G401 (cell line): Measurements from ENCODE around the gene CACNG4. TPM values are rescaled to one million over a fixed set of nuclear protein-coding genes. Genes with fewer than 3 reads are reported as not detected.

Experiments used
- DNase-seq: peaks from one replicate; pipeline ENCODE4 v3.0.0-alpha.2; 2015; ENCODE audit warnings: low spot score
- in situ Hi-C: cut with HindIII; loops from 2 replicates; pipeline ENCODE4 v1.10.0; 2016; ENCODE audit warnings: low sequenced_read_pairs, mixed read lengths
- total RNA-seq: library from RNA; depleted of rRNA; stranded (reverse); fragments of >200 nt; shearing (Covaris generic); gene quantifications from 2 replicates; pipeline ENCODE4 v1.2.3, GENCODE V29; 2014; rRNA removed

CACNG4 gene
- total RNA-seq = 0.24 and 1.4 TPM in 2 replicates

DNA sequence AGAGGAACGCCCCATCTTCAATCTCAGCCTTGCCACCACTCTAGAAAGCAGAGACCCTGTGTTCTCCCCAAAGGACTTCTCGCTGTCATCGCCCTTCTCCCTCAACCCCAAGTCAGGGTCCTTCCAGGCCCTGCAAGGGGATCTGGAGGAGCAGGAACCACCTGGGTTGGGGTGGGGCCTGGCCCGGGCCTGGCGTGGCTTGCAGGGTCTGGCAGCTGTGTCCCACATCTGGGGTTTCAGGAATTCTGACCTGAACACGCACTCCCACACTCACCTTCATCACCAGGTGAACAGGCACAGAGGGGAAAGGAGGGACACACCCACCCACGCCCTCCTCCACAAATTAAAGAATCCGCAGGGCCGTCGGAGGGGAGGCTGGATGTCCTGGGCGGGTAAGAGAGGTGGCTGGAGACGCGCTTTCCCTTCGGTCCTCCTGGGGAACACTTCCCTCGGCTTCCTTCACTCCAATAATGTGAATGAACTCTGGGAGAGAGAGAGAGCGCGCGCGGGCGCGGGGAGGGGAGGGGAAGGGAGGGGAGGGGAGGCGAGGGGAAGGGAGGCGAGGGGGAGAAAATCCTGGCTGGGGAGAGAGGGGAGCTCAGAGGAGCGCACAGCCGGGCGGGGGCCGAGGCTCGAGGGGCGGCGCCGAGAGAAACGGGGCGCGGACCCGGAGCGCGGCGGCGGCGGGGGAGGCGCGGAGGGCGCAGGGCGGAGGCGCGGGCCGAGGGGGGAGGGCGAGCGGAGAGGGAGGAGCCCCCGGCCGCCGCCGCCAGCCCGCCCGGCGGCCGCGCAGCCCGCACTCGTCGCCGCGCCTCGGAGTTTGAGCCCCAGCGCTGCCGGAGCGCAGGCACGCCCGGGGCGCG lies at the start of gene CACNG4:
Gene CACNG4, plus strand, starts transcription at position 799 of the 863 bp plus-strand sequence. CDS start 205 bp downstream, outside the sequence.
- DNase-seq = no peak

DNA sequence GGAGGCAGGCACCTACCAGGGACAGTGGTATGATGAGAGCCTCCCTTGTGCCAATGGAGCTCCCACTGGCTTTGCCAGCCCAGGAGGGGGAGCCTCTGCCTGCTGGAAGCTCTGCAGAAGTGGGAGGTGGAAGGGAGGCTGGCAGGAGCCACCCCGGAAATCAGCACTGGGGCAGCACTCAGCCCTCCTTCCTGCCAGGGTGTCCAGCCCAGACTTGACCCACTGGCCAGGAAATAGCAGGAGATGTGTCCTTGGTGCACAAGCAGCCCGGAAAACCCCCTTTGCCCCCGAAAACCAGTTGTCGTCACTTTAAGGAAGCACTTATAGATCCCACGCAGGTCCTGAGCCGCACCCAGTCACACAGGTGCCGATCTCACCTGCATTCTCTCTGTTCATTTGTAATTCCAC lies 49.3 kb upstream of the CACNG4 start:
- no peak for DNase-seq
- in situ Hi-C loops = no loop called here

More for the DNA sequence above, at the start of gene CACNG4:
- in situ Hi-C loops = no loop called here

DNA sequence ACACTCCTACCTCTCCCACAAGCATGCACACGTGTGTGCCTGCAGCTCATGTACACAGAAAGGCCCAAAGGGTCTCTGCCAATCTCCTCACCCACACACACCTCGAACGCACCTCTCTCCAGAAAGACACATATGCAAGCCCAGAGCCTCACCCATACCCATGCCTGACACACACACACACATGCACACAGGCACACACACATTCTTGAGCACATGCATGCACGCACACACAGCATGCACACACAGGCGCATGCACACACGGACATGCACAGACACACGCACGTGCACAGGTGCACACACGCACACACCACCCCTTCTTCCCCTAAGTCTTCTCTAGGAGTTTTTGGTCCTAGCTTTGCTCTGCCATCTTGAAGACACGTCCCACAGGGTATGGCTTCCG lies 48.7 kb upstream of the CACNG4 start:
- in situ Hi-C loops = no loop called here
- DNase-seq = no peak

DNA sequence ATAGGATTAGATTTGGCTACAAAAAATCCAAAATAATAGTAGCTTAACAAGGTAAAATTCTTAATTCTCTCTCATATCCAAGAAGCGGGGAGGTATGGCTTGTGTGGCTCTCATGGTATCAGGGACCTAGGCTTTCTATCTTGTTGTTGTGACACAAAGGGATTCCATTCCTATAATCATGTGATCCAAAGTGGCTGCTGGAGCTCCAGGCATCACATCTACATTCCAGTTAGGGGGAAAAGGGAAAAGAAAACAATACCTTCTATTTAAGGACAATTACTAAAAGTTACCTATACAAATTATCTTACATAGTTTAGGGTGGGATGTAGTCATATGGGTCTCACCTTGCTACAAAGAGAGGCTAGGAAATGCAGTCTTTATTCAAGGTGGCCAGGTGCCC lies 47.6 kb upstream of the CACNG4 start:
- in situ Hi-C loops = no loop called here
- DNase-seq = no peak

DNA sequence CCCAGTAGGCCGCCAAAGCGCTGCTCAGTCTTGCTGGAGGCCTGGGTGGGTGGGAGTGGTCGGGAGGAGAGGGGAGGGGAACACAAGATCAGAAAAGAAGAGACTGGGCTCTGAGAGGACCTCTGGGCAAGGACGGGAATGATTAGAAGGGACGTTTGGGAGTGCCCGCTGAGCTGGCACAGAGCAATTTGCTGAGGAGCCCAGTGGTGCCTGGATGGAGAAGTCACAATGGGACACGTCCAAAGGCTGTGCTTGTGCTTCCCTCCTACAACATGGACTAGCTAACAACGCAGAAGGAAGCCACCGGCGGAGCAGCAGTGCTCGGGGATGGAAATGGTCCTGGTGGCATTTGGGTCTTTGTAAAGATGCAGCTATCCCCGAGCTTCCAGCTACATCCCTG lies 45.6 kb upstream of the CACNG4 start:
- in situ Hi-C loops = no loop called here
- no peak for DNase-seq

DNA sequence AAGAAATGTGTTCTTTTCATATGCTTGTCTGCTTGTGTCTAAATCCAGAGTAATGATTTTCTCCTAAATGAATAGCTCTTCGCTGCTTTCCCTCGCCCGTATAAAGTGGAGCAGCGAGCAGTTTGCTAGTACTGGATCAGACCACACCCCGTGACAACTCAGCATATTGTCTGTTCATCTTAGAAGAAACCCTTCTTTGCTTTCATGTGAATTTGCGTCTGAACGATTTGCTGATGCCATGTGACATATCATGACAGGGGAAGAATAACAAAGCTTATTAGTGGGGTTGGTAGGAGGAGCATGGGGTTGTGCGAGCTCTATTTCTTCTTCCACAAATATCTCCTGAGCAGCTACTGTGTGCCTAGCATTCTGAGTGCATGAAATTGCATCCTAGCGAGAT lies 44.1 kb upstream of the CACNG4 start:
- DNase-seq = no peak

DNA sequence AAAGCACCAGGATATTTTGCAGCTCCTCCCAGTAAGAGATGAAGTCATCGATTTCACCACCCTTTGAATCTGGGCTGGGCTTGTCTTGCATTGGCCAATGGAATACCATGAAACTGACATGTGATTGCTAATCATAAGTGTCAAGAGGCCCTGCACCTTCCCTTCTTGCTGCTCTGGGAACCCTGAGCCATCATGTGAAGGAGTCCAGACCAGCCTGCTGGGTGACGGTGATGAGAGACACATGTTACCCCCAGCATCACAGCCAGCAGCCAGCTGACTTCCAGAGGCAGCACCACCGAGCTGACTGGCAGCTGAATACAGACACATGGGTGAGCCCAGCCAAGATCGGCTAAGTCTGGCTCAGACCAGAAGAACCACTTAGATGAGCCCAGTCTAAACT lies 43.6 kb upstream of the CACNG4 start:
- no peak for DNase-seq
- in situ Hi-C loops = no loop called here

More for the DNA sequence above, 44.1 kb upstream of the CACNG4 start:
- in situ Hi-C loops = no loop called here

DNA sequence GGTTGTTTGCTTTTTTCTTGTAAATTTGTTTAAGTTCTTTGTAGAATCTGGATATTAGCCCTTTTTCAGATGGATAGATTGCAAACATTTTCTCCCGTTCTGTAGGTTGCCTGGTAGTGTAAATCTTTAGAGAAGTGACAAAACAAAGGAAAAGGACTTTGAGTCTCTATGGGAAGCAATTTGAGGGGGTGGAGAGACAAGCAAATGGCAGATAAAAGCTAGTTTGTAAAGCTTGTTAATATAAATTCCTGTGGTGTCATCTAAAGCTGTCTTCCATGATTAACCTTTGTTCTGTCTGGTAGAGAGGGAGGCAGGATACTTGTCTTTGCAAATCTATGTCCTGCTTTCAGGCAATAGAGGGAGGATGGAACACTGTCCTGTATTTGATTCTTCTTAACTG lies 40.6 kb upstream of the CACNG4 start:
- in situ Hi-C loops = no loop called here
- no peak for DNase-seq

DNA sequence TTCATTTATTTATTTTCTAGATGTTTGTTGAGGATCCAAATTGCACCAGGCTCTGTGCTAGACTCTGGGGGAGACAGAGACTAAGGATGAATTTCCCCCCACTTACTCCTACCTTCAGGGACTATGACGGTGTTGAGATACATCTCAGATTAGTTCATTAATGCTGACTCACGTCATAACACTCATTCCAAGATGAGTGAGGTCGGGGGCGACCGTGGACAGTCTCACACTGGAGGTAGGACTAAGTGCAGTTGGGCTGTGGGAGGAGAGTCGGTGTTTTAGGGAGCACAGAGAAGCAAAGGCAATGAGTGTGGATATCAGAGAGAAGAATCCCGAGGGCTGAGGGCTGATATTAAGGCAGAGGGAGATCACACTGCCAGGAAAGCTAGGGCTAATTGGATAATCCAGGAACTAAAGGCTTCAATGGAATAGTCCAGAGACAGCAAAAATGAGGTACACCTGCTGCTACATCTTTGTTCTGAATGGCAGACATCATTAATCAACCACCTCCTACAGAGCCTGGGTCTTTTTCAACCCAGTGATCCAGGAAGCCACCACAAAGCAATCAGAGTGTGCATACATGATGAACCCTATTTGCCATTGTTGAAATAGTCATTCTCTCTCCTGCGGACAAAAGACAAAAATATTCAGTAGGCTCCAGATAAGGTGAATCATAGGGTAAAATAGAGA lies 38.6 kb upstream of the CACNG4 start:
- DNase-seq = no peak
- in situ Hi-C loops = no loop called here

DNA sequence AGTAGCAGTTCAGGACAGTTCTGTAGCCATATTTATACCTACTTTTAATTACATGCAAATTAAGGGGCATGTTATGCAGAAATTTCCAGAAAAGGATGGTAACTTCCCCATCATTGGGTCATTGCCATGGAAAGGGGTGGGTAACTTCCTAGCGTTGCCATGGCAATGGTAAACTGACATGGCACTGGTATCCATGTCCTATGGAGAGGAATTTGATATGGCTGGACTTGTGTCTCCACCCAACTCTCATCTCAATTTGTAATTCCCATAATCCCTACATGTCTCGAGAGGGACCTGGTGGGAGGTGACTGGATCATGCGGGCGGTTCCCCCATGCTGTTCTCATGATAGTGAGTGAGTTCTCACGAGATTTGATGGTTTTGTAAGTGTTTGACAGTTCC lies 35.6 kb upstream of the CACNG4 start:
- in situ Hi-C loops = no loop called here
- DNase-seq = no peak

DNA sequence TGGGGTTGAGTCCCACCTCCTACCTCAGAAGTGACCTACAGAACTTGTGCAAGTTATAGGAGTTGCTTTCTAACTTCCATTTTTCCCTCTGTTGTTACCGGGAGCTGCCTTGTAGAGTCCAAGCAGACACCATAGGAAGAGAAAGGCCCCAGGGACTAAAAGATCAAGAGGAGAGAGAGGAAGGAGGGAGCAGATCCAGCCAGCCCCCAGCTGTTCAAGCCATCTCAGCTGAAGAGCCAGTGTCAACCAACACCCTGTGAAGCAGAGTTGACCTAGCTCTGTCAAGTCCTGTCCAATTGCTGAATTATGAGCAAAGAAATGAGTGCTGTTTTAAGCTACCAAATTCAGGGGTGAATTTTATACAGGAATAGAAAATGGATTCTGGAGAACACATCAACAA lies 34.9 kb upstream of the CACNG4 start:
- no peak for DNase-seq
- in situ Hi-C loops = no loop called here

DNA sequence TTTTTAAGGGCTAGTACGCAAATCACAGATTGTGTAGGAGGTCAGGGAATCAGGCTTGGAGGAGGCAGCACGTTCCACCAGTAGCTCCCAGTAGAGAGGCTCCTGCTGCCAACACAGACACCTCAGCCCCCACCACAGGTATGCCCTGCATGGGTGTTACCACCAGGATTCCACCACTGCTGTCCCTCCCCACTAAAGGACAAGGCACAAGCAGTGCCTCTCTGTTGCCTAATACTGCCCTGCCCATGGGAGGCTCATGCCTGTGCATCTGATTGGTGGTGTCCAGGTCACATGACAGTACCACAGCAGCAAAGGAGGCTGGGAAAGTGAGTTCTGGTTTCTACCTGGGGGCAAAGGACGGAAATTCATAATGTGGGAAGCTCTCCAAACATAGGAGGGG lies 33.6 kb upstream of the CACNG4 start:
- no peak for DNase-seq
- in situ Hi-C loops = no loop called here

DNA sequence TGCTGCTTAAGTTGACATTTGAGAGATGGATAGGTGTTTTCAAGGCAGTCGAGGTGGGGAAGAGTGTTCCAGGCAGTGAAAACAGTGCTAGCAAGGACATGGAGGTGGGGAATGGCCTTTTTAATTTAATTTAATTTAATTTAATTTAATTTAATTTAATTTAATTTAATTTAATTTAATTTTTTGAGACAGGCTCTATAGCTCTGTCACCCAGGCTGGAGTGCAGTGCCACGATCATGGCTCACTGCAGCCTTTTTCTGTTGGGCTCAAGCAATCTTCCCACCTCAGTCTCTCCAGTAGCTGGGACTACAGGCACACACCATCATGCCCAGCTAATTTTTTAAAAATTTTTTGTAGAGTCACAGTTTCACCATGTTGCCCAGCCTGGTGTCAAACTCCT lies 32.2 kb upstream of the CACNG4 start:
- in situ Hi-C loops = no loop called here
- no peak for DNase-seq

DNA sequence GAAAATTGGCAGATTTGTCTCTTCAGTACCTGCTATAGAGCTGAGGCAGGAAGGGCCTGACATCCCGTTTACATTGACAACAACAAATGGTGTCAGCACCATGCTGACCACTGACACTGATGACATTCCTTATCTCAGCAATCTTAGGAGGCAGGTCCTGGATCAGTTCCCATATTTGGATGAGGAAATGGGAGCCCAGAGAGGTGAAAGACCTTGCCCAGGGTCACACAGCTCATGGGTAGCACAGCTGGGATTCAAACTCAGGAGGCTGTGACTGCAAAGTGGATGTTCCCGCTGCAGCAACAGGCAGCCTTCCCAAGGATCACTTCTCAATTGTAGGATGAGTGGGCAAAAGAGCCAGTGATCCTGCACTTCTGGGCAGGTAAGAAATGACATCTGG lies 30.5 kb upstream of the CACNG4 start:
- in situ Hi-C loops = no loop called here
- DNase-seq = no peak

DNA sequence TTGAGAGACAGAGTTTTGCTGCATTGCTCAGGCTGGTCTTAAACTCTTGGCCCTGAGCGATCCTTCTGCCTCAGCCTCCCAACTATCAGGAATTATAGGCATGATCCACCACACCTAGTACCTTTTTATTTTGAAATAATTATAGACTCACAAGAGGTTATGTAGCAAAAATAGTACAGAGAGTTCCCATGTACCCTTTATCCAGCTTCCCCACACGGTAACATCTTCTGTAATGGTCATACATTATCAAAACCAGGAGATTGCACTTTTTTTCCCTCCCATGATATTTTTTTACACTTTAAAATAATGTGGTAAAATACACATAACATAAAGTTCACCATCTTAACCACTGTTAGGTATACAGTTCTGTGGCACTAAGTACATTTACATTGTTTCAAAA lies 28.8 kb upstream of the CACNG4 start:
- in situ Hi-C loops = no loop called here
- DNase-seq = no peak

DNA sequence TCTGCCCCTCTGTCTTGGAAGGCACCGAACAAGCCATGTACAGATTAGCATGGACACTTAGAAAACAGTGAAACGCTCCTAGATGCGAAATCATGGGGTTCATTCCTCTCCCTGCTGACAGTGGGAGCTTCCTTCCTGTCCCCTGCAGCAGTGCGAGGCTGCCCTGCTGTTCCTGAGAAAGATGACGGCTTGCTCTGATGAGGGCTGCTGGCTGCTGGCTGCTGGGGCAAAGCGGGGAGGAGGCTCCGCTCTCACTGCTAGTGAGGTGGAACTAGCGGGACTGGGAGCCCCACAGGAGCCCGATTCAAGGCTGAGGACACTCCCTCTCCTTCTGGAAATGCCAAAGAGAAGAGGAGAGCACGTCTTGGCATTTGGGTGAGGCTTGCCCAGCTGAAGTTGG lies 25.9 kb upstream of the CACNG4 start:
- no peak for DNase-seq
- in situ Hi-C loops = no loop called here

DNA sequence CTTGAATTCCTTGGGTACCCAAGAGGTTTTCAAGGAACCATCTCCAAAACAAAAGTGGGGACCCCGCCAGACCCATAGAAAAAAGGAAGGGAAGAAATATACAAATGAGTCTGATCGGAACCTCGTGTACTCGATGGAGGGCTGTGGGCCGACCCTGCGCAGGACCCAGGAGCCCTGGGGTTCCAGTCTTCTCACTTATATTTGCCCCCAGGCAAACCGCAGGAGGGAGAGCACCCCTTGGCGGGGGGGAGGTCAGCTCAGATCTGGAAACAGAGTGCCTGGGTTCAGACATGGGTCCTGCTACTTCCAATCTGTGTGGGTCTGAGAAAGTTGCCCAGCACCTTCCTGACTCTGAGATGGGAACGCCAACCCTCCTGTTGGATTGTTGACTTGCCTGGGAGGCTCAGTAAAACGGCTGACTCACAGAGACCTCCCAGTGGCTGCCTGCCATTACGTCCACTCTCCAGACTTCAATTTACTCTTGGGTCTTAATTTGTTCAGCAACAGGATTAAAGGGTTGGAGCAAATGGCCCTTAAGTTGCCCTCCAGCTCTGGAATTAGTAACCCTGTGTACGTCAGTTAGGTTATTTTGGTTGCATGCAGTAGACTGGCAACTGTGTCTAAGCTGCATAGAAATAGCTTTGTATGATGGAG lies 24.9 kb upstream of the CACNG4 start:
- no peak for DNase-seq
- in situ Hi-C loops = no loop called here

DNA sequence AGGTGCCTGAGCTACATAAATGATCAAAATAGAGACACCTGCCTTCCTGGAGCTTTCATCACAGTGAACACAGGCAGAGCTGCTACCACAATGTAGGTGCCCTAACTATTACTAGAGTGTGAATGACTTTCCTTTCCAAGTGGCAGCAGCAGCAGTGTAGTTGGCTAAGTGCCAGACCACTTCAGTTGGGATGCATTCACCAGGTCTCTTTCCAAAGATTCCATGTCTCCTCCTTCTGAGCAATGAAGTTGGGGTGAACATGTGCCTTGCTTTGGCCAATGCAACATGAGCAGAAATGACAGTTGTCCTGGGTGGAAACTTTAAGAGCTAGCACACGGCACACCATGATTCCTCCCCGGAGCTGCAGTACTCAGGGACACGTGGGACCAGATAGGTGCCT lies 23.3 kb upstream of the CACNG4 start:
- in situ Hi-C loops = no loop called here
- DNase-seq = no peak

DNA sequence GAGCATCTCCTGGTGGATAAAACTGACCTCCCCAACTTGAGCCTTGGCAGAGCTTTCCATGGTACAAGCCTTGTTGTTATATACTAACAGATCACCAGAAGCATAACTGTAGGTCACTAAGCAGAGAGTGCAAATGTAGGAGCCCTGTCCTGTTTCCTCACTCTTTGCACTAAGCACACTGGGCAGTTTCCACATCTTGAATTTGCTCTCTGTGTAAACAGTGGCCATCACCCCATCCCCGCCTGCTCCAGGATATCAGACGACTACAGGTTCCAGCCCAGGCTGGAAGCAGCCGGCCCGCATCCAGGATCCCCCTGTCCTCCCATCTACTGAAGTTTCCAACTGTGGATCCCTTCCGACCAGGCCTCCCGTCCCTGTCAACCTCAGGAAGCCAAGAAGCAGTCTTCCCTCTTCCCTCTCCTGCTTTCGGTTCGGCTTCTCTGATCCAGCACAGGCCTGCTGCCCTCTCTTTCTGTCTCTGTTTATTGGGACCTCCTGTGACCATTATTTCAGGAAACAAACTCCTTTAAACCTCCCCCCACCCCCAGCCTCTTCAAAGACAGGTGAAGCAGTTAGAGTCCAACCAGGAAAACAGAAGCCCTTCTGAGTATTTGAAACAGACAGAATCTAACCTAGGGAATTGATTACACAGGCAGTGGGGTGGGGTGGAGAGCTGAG lies 22.6 kb upstream of the CACNG4 start:
- no peak for DNase-seq
- in situ Hi-C loops = no loop called here
